Muscle of arm (tissue), 12 donors: ENCODE measurements around the gene ERMAP. TPM values are rescaled to one million over a fixed set of nuclear protein-coding genes. Genes with fewer than 3 reads are reported as not detected.
A peak's percentile ranks its signal among the peaks of the same experiment; 100 is the strongest.
"Not testable (repeated sequence)": the region's sequence is repeated elsewhere in the genome, so short reads cannot be mapped to it uniquely, and the experiment has no call there.

ENCODE experiments used
- DNase-seq: peaks from one replicate; pipeline ENCODE4 v3.0.0-alpha.2; 2013
- polyA plus RNA-seq, 12 donors: library from polyadenylated mRNA; unstranded; fragments of 120-200 nt; gene quantifications; one replicate each; pipeline ENCODE4 v1.2.1, GENCODE V29; 2013; ENCODE audit not compliant: insufficient read length in 12 of 12

ERMAP gene
- polyA plus RNA-seq, 12 donors: 7.9 to 26.6 (median 9.2) TPM; not detected in 1

DNA sequence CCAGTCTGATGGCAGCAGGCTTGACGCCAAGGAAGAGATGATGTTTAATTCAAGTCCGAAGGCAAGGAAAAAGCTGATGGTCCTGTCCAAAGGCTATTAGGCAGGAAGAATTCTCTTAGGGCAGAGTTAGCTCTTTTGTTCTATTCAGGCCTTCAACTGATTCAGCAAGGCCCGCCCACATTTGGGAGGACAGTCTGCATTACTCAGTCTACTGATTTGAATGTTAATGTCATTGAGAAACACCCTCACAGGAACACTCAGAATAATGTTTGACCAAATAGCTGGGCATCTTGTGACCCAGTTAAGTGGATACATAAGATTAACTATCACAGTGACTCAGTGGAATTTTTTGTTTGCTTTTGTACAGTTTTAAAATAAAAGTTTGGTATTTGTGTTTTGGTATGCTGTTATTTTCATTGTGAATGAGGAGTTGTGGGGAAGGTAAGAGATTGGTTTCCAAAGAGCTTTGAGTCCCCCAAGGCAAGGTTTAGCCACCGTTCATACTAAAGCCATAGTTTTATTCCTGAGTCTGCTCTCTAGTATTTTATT lies 27.7 kb downstream of the ERMAP start:
- no peak for DNase-seq

GRCh38 chr1:42845193-42845592 lies 28.3 kb downstream of the ERMAP start:
- no peak for DNase-seq

DNA sequence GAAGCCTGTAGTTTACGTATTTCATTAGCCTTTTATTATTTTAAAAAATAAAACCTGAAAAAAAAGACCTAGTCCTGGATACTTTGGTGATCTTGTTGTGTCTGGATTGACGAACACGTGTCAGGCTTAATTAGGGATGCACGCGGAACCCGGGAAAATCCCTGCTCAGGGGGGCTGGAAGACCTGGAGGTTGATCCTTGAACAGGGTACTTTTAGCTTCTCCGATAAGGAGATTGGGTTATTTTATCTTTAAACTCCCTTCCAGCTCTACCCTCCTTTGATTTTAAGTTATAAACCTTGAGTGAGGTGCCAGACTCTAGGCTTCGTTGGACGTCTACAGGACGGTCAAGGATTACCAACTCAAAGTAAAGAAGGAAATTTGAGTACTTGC lies 28.9 kb downstream of the ERMAP start:
- no peak for DNase-seq

GRCh38 chr1:42846257-42847110 lies 29.6 kb downstream of the ERMAP start, which contains the start of gene ZNF691:
ZNF691 (plus strand) TSS chr1:42846613; CDS start chr1:42849659, 3,046 bp downstream.
- DNase-seq: peak; percentile 97

DNA sequence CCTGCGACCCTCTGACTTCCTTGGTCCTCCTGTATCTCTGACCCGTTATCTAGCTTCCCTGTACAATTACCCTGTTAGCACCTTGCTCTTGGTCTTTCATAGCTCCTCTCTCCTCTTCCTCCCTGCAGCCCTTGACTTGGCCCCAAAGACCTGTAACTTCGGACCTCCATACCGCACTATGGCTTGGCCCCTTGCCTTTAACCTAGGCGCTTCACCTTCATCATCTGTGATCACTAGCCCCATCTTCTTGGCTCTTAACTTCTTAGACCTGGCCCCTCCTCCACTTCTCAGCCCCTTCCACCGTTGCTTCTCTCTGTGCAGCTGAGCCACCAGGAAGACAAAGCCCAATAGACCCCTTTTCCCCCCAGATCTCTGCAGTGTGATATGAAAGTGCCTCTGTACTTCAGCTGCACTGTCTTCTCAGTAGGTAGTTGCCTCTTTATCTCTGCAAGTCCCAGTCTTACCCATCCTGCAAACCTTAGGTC lies 30.2 kb downstream of the ERMAP start:
- no peak for DNase-seq

DNA sequence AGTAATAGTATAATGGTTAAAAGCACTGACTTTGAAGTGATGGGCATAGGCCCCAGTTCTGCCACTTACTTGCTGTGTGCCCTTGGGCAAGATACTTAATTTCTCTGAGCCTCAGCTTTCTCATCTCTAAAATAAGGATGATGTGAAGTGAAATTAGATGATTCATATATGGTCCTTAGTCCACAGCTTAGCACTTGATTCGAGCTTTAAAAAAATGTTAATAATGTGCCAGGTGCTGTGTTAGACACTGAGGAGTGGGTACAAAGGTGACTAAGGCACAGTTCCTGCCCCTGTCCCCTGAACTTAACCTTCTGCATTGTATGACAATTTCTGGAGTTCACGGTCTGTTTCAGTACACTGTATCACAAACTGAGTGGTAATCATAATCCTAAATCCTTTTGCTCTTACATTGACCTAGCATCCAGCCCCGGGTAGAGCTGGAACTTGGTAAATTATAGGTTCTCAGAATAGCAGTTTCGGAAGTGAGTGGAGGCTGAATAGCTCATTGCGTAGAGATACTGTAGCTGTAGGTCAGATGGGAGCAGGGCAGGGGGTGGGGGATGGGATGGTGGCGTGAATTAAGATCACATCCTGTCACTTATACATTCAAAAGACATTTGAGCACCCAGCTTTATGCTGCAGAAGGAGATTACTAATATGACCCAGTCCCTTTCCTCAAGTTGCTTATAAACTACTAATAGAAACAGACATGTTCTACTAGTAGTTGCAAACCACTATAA lies 31.0 kb downstream of the ERMAP start:
- DNase-seq: no peak

DNA sequence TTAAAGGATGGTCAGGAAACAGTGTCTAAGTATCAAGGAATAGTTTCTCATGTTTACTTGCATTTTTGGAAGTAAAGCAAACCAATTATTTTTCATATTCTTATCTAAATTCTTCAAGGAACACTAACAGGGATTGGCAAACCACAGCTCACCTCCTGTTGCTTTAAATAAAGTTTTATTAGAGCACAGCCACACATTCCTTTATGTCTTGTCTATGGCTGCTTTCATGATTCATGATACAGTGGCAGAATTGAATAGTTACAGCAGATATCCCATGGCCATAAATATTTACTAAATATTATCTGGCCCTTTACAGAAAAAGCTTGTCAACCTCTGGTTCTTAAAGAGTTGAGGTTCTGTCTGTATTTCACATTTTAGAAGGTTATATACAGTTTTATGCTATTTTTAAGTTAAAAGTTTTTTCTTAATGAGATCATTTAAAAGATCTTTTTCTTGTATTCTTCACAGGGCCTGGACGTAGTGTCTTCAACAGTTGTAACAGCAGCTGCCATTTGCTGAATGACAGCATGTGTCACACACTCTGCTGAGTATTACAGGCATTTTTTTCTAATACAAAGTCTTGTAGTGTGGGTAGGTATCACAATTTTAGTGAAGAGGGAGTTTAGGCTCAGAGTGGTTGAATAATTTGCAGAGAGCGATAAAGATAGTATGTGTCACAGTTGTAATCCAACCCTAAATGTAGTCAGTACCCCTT lies 32.1 kb downstream of the ERMAP start:
- no peak for DNase-seq

GRCh38 chr1:42849944-42850343 lies 33.0 kb downstream of the ERMAP start:
- DNase-seq: no peak

GRCh38 chr1:42851420-42851819 lies 34.5 kb downstream of the ERMAP start:
- DNase-seq: no peak

- no peak for DNase-seq
These were observed 35.2 kb downstream of the ERMAP start for GRCh38 chr1:42851960-42852607.

GRCh38 chr1:42852608-42852980 lies 35.7 kb downstream of the ERMAP start:
- no peak for DNase-seq

DNA sequence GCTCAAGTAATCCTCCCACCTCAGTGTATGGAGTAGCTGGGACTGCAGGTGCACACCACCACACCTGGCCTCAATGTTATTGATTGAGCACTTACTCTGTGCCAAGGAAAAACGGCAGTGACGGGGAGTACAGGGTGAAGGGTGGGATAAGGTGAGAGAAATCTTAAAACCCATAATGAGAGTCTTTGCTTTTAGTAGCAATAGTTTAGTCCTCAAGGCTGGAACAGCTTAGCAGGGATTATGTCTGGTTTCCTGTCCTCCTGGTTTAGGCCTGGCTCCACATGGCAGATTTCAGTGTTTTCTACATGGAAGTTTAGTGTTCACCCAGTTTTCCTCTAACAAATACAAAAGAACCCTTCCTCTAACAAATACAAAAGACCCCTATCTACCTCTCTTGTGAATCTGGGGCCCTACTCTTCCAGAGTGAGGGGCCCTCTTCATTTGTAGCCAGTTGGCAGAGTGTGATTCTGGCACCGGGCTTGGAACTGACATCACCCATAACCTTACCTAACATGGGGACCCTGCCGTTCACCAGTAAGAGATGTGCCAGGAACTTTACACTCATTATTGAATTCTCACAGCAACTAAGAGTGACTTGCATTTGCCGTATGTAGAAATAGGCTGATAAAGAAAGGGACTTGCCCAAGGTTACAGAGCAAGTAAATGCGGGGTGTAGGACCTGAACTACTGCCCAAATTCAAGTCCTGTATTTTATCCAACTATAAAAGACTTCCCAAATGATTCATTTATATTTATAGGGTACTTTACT lies 36.4 kb downstream of the ERMAP start:
- DNase-seq: no peak

- DNase-seq: not testable (repeated sequence)
These were observed 39.6 kb downstream of the ERMAP start for GRCh38 chr1:42856554-42856953.

DNA sequence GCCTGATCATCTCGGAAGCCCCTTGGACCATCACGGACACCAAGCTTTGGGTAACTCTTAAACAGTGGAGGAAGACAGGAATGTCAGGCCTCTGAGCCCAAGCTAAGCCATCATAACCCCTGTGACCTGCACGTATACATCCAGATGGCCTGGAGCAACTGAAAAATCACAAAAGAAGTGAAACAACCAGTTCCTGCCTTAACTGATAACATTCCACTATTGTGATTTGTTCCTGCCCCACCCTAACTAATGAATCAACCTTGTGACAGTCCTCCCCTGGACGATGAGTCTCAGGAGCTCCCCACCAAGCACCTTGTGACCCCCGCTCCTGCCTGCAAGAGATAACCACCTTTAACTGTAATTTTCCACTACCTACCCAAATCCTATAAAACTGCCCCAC lies 42.4 kb downstream of the ERMAP start:
- DNase-seq: not testable (repeated sequence)

- DNase-seq: no peak
These were observed 43.6 kb downstream of the ERMAP start for GRCh38 chr1:42860339-42861013.

GRCh38 chr1:42861014-42861399 lies 44.1 kb downstream of the ERMAP start:
- no peak for DNase-seq

- no peak for DNase-seq
These were observed 49.6 kb downstream of the ERMAP start for GRCh38 chr1:42866549-42866948.

- not testable (repeated sequence) for DNase-seq
These were observed 51.5 kb downstream of the ERMAP start for GRCh38 chr1:42868466-42868865.

DNA sequence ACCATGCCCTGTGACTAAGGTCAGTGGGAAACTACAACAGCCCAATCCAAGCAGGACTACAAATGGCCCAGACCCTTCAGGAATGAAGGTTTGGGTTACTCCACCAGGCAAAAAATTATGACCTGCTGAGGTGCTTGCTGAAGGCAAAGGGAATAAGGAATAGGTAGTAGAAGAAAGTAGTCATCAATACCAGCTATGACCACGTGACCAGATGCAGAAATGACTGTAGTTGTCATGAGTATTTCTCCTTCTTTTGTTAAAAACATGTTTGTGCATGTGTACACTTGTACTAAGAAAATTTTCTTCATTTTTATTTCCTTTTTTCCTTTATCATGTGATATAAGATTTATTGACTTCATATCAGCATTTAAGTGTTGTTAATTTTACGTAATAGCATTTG lies 52.3 kb downstream of the ERMAP start:
- not testable (repeated sequence) for DNase-seq

GRCh38 chr1:42869751-42870150 lies 52.8 kb downstream of the ERMAP start:
- not testable (repeated sequence) for DNase-seq
